Measurements from ENCODE around the gene LAMA2.
A peak's percentile ranks its signal among the peaks of the same experiment; 100 is the strongest.

Gene LAMA2

GRCh38 chr6:129239825-129240491 is 357.0 kb downstream of the LAMA2 start:
- Mint-ChIP-seq H3K4me1 (no peaks in the 10 kb centered on the region), H3K4me3 (no peak overlapping the region), H3K9me3 (no peaks in the 10 kb centered on the region), H3K27ac (no peak overlapping the region), H3K36me3 (no peaks in the 10 kb centered on the region)
- DNase-seq (ENCODE audit: low spot score in 2 of 2) (no peak), ATAC-seq (no peak)

GRCh38 chr6:129240492-129240853 is 357.5 kb downstream of the LAMA2 start:
- Mint-ChIP-seq H3K9me3 (no peaks in the 10 kb centered on the region), H3K4me3 (no peak overlapping the region), H3K36me3 (no peaks in the 10 kb centered on the region), H3K4me1 (no peaks in the 10 kb centered on the region), H3K27ac (no peak overlapping the region)
- no peak for DNase-seq (ENCODE audit: low spot score in 2 of 2)
- ATAC-seq = no peak

- Mint-ChIP-seq H3K27ac (no peak overlapping the region), H3K36me3 (no peaks in the 10 kb centered on the region), H3K4me3 (no peak overlapping the region), H3K4me1 (no peaks in the 10 kb centered on the region), H3K9me3 (no peaks in the 10 kb centered on the region)
- ATAC-seq = no peak
- DNase-seq (ENCODE audit: low spot score in 2 of 2) = no peak
These were observed 359.6 kb downstream of the LAMA2 start for GRCh38 chr6:129242546-129242945.

- no peak overlapping the region for H3K27ac Mint-ChIP-seq
- ATAC-seq (no peak), DNase-seq (ENCODE audit: low spot score in 2 of 2) (no peak)
- H3K4me3 Mint-ChIP-seq = no peak overlapping the region
- no peaks in the 10 kb centered on the region for H3K9me3 Mint-ChIP-seq
- H3K36me3 Mint-ChIP-seq = no peaks in the 10 kb centered on the region
- no peaks in the 10 kb centered on the region for H3K4me1 Mint-ChIP-seq
These were observed 360.4 kb downstream of the LAMA2 start for GRCh38 chr6:129243377-129243776.

GRCh38 chr6:129248946-129249345 is 366.0 kb downstream of the LAMA2 start:
- H3K4me3 Mint-ChIP-seq = no peak overlapping the region
- H3K9me3 Mint-ChIP-seq = no peaks in the 10 kb centered on the region
- H3K36me3 Mint-ChIP-seq = no peaks in the 10 kb centered on the region
- H3K27ac Mint-ChIP-seq = no peak overlapping the region
- no peak for DNase-seq (ENCODE audit: low spot score in 2 of 2)
- ATAC-seq = no peak
- no peaks in the 10 kb centered on the region for H3K4me1 Mint-ChIP-seq

GRCh38 chr6:129251669-129252376 is 368.9 kb downstream of the LAMA2 start:
- no peak overlapping the region for H3K27ac Mint-ChIP-seq
- ATAC-seq = peak; percentile 88
- H3K36me3 Mint-ChIP-seq = no peaks in the 10 kb centered on the region
- no peak overlapping the region for H3K4me3 Mint-ChIP-seq
- peak; percentile 48 to 67 for DNase-seq (ENCODE audit: low spot score in 2 of 2)
- H3K9me3 Mint-ChIP-seq = no peaks in the 10 kb centered on the region
- no peaks in the 10 kb centered on the region for H3K4me1 Mint-ChIP-seq

- Mint-ChIP-seq H3K36me3 (no peaks in the 10 kb centered on the region), H3K4me1 (no peaks in the 10 kb centered on the region), H3K4me3 (no peak overlapping the region), H3K27ac (no peak overlapping the region), H3K9me3 (no peaks in the 10 kb centered on the region)
- no peak for ATAC-seq
- no peak for DNase-seq (ENCODE audit: low spot score in 2 of 2)
These were observed 369.6 kb downstream of the LAMA2 start for GRCh38 chr6:129252377-129253071.

- Mint-ChIP-seq H3K36me3 (no peaks in the 10 kb centered on the region), H3K4me3 (no peak overlapping the region), H3K4me1 (no peaks in the 10 kb centered on the region), H3K9me3 (no peaks in the 10 kb centered on the region), H3K27ac (no peak overlapping the region)
- ATAC-seq (no peak), DNase-seq (ENCODE audit: low spot score in 2 of 2) (no peak)
These were observed 370.3 kb downstream of the LAMA2 start for GRCh38 chr6:129253242-129253641.

GRCh38 chr6:129253727-129254126 is 370.8 kb downstream of the LAMA2 start:
- H3K9me3 Mint-ChIP-seq = no peaks in the 10 kb centered on the region
- no peaks in the 10 kb centered on the region for H3K4me1 Mint-ChIP-seq
- ATAC-seq (peak; percentile 53), DNase-seq (ENCODE audit: low spot score in 2 of 2) (no peak)
- no peak overlapping the region for H3K4me3 Mint-ChIP-seq
- no peaks in the 10 kb centered on the region for H3K36me3 Mint-ChIP-seq
- no peak overlapping the region for H3K27ac Mint-ChIP-seq

- DNase-seq (ENCODE audit: low spot score in 2 of 2) = no peak
- no peaks in the 10 kb centered on the region for H3K4me1 Mint-ChIP-seq
- ATAC-seq = no peak
- no peaks in the 10 kb centered on the region for H3K36me3 Mint-ChIP-seq
- H3K27ac Mint-ChIP-seq = no peak overlapping the region
- no peaks in the 10 kb centered on the region for H3K9me3 Mint-ChIP-seq
- no peak overlapping the region for H3K4me3 Mint-ChIP-seq
These were observed 374.3 kb downstream of the LAMA2 start for GRCh38 chr6:129257196-129257595.

GRCh38 chr6:129262661-129263060 is 379.7 kb downstream of the LAMA2 start:
- Mint-ChIP-seq H3K27ac (no peak overlapping the region), H3K4me3 (no peak overlapping the region), H3K36me3 (no peaks in the 10 kb centered on the region), H3K9me3 (no peaks in the 10 kb centered on the region), H3K4me1 (no peaks in the 10 kb centered on the region)
- ATAC-seq (no peak), DNase-seq (ENCODE audit: low spot score in 2 of 2) (no peak)

GRCh38 chr6:129263176-129263575 is 380.2 kb downstream of the LAMA2 start:
- no peak for ATAC-seq
- Mint-ChIP-seq H3K27ac (no peak overlapping the region), H3K4me1 (no peaks in the 10 kb centered on the region), H3K36me3 (no peaks in the 10 kb centered on the region), H3K9me3 (no peaks in the 10 kb centered on the region), H3K4me3 (no peak overlapping the region)
- no peak for DNase-seq (ENCODE audit: low spot score in 2 of 2)

- DNase-seq (ENCODE audit: low spot score in 2 of 2) (no peak), ATAC-seq (no peak)
- Mint-ChIP-seq H3K4me3 (no peak overlapping the region), H3K27ac (no peak overlapping the region), H3K36me3 (no peaks in the 10 kb centered on the region), H3K4me1 (no peaks in the 10 kb centered on the region), H3K9me3 (no peaks in the 10 kb centered on the region)
These were observed 381.6 kb downstream of the LAMA2 start for GRCh38 chr6:129264480-129265045.

- DNase-seq (ENCODE audit: low spot score in 2 of 2) (no peak), ATAC-seq (no peak)
- Mint-ChIP-seq H3K4me1 (no peaks in the 10 kb centered on the region), H3K9me3 (no peaks in the 10 kb centered on the region), H3K36me3 (no peaks in the 10 kb centered on the region), H3K27ac (no peak overlapping the region), H3K4me3 (no peak overlapping the region)
These were observed 384.1 kb downstream of the LAMA2 start for GRCh38 chr6:129267028-129267427.

- ATAC-seq (no peak), DNase-seq (ENCODE audit: low spot score in 2 of 2) (no peak)
- Mint-ChIP-seq H3K27ac (no peak overlapping the region), H3K9me3 (no peaks in the 10 kb centered on the region), H3K4me1 (no peaks in the 10 kb centered on the region), H3K36me3 (no peaks in the 10 kb centered on the region), H3K4me3 (no peak overlapping the region)
These were observed 386.1 kb downstream of the LAMA2 start for GRCh38 chr6:129269076-129269475.

- DNase-seq (ENCODE audit: low spot score in 2 of 2) (no peak), ATAC-seq (no peak)
- Mint-ChIP-seq H3K4me1 (no peaks in the 10 kb centered on the region), H3K9me3 (no peaks in the 10 kb centered on the region), H3K27ac (no peak overlapping the region), H3K36me3 (no peaks in the 10 kb centered on the region), H3K4me3 (no peak overlapping the region)
These were observed 387.0 kb downstream of the LAMA2 start for GRCh38 chr6:129269891-129270290.

Data from stimulated activated effector memory CD8-positive, alpha-beta T cell treated with anti-CD3 and anti-CD28 coated beads, Interleukin-12 subunit alpha, Interleukin-12 subunit beta, amount 100 ng/mL, for 72 hours (primary cell).